GM21723 (cell line): ENCODE results near the gene MMRN2.
A peak's percentile ranks its signal among the peaks of the same experiment; 100 is the strongest.

ENCODE experiments used
- ATAC-seq: cut with Tn5 transposase; IDR thresholded peaks from one replicate; pipeline ENCODE4 v1.9.1; 2021; ENCODE audit warnings: mild to moderate bottlenecking, moderate library complexity; ENCODE audit not compliant: unreplicated experiment

The MMRN2 gene

GRCh38 chr10:86969421-86970041, 12.1 kb upstream of the MMRN2 start:
- no peak for ATAC-seq

DNA sequence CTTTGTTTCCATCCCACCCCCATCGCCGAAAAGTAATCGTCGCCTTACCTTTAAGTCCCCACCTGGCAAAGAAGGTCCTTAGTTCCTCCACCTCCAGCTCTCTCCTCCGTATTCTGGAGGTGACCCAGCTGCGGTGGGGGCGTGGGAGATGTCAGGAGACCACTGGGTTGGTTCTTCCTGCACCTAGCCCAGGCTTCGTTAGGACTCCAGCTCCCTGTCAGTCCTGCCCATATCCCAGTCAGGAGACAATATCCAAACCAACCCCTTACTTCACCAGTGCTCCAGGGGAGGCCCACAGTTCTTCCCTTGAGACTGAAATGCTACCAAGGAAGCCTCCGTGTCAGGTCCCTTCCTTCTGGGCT, 11.6 kb upstream of the MMRN2 start:
- ATAC-seq, result no peak

GRCh38 chr10:86968271-86968993, 11.0 kb upstream of the MMRN2 start, which contains the start of gene ADIRF:
Gene ADIRF, plus strand, starts transcription at chr10:86968482. Its CDS starts 63 bp downstream, at chr10:86968545.
- ATAC-seq, result no peak

- ATAC-seq, result no peak
Measured at GRCh38 chr10:86967481-86967941, 10.1 kb upstream of the MMRN2 start.

DNA sequence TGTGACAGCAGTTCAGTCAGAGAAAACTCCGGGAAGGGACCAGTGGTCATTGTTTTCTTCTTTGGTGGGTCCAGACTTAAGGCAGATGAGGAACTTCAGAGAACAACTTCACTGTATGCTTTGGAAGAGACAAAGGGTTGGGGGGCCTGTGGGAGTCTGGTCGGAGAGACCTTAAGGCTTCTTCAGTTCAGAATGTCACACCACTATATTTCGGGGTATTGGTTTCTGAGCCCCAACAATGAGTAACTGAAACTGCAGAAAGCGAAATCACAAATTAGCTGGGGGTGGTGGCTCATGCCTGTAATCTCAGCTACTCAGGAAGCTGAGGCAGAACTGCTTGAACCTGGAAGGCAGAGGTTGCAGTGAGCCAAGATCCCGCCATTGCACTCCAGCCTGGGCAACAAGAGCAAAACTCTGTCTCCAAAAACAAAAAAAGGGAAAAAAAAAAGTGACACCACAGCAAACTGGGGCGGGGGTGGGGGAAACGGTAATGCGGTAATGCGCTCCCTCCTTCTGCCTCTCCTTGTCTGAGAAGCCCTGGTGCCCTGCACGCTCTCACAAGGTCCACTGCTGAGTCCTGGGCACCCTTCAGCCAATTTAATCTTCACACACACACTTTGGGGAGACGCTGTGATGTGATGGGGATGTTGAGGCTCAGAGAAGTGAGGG, 8.7 kb upstream of the MMRN2 start:
- ATAC-seq, result peak; percentile 40

- no peak for ATAC-seq
Measured at GRCh38 chr10:86964847-86965190, 7.4 kb upstream of the MMRN2 start.

GRCh38 chr10:86964061-86964846, 6.8 kb upstream of the MMRN2 start:
- ATAC-seq, result no peak

- no peak for ATAC-seq
Measured at GRCh38 chr10:86963341-86963919, 6.0 kb upstream of the MMRN2 start.

GRCh38 chr10:86962981-86963310, 5.5 kb upstream of the MMRN2 start:
- no peak for ATAC-seq

DNA sequence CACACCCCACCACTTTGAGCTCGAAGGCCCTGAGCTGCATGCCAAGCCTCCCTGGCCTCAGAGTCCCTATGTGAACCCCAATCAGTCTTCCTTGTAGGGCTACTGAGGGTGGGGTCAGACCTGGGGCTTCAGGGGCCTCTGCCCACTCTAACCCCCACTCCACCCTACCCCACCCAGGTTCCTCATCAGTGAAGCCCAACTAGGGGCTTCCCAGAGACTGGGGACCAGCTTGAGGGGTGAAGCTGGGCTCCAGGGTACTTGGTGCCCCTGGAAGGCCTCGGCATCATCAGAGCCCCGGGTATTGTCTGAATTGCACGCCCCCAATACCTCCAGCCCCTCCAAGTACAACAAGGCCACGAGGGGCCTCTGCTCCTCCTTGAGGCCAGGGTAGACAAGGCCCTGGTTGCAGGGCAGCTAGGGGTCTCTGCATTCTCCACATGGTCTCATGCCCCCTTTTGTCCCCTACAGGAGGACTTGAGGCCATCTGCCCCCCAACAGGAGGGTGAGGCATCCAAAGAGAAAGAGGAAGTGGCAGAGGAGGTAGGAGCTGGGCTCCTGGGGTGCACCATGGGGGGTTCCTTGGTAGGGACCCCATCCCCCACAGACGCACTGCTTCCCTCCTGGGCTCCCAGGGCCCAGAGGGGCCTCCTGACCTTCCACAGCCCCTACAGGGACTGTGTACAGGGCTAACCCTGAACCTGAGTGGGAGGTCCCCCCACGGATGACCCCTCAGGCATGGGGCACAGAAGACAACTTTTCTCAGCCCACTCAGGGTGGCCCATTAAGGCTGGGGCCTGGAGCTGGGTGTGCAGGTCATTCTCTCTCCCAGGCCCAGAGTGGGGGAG, 4.9 kb upstream of the MMRN2 start:
- no peak for ATAC-seq

GRCh38 chr10:86961481-86962091, 4.2 kb upstream of the MMRN2 start:
- ATAC-seq, result no peak

DNA sequence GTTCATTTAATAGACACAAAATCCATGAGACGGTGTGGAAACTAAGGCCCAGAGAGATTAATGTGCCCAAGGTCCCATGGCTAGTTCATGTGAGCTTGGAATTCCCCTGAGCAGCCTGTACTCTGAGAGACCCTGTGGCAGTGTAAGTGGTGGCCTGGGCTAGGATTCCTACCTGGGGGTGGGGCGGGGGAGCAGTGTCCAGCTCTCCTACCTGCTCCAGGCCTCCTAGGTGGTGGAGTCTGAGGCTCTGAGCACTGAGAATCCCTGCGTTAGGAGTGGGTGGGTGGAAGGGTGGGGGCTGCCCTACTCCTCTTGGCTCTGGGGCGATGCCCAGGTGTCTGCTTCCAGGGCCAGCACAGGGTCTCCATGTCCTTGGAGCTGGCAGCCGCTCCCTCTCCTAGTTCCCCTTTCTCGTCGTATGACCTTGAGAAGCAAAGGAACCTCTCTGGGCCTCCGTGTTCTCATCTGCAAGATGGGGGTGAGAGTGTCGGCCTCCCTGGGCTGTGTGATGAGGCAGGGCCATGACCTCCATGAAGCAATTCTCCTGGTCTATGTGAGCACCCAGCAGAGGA, 3.5 kb upstream of the MMRN2 start:
- ATAC-seq, result no peak

DNA sequence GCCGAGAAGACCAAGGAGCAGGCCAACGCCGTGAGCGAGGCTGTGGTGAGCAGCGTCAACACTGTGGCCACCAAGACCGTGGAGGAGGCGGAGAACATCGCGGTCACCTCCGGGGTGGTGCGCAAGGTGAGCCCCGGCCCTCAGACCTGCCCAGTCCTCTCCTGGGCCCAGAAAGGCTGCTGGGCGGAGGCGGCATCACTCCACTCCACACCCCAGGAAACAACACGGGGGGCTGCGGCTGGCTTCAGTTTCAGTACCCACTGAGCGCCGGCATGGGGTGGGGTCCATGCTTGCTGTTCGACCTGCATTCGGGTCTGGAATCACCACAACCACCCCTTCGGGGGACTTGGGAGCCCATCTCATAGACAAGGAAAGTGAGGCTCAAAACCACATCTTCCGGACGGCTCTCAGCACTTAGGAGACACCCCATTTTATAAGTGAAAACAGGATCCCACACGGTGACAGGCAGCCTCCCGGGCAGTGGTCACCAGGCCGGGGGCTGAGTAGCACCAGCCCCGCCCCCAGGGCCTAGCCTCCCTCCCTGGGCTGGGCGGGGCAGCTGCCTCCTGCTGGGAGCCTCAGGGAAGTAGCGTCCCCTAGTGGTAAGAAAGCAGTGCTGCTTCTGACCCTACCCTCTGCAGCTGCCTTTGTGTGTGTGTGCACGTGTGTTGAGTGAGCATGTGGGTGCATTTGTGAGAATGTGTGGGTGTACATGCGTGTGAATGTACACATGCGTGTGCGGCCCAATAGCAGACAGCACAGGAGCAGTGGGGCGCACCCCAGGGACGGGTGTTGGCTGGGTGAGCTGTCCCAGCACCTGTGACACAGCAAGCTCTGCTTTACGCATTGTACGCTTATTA, 2.8 kb upstream of the MMRN2 start:
- peak; percentile 73 for ATAC-seq

DNA sequence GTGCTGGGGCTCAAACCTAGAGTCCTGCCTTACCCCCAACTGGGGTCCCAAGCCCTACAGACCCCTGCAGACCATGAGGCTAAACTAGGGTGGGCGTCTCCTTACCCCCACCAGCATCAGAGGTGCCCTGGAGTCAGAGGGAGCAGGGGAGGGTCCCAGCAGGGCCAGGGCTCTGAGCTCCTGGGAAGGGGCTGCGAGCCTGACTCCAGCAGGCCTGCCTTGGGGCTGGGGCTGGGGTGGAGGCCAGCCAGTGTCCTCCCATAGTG, 2.3 kb upstream of the MMRN2 start:
- ATAC-seq, result no peak

GRCh38 chr10:86958901-86959736, 1.7 kb upstream of the MMRN2 start:
- no peak for ATAC-seq

DNA sequence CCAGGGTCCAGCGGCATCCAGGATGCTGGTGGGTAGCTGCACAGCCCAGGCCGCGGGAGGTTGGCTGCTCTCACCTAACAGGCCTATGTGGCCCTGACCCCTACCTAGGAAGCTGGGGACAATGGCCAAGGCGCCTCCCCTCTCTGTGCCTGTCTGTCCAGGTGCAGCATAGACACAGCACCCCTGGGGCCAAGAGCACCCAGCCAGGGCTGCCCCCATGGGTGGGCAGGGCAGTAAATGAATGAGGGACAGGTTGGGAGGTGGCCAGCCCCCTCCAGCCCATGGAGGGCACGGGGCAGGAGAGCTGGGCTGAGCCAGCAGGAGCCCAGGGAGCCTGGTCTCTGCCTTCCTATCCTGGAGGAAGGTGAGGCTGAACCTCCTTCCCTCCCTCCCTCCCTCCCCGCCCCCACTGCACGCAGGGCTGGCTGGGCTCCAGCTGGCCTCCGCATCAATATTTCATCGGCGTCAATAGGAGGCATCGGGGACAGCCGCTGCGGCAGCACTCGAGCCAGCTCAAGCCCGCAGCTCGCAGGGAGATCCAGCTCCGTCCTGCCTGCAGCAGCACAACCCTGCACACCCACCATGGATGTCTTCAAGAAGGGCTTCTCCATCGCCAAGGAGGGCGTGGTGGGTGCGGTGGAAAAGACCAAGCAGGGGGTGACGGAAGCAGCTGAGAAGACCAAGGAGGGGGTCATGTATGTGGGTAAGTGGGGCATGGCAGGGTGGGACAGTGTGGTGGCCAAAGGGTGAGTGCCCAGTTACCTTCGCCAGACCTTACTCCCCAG, 893 bp upstream of the MMRN2 start, which contains the start of gene SNCG:
TSS of gene SNCG (plus strand) at position 484 of the 785 bp plus-strand sequence. CDS start at position 583, 99 bp downstream.
- ATAC-seq, result no peak

GRCh38 chr10:86956848-86957448, 467 bp downstream of the MMRN2 start:
- ATAC-seq, result no peak
